Ramos (cell line): ENCODE measurements around the gene PTH1R.

Source experiments
- in situ Hi-C: fragments of 300-500 bp; cut with MboI; formaldehyde crosslinking; loops from one replicate; pipeline ENCODE4 v1.14.3; 2022; ENCODE audit warnings: low sequenced_read_pairs; ENCODE audit not compliant: unreplicated experiment

Gene PTH1R

DNA sequence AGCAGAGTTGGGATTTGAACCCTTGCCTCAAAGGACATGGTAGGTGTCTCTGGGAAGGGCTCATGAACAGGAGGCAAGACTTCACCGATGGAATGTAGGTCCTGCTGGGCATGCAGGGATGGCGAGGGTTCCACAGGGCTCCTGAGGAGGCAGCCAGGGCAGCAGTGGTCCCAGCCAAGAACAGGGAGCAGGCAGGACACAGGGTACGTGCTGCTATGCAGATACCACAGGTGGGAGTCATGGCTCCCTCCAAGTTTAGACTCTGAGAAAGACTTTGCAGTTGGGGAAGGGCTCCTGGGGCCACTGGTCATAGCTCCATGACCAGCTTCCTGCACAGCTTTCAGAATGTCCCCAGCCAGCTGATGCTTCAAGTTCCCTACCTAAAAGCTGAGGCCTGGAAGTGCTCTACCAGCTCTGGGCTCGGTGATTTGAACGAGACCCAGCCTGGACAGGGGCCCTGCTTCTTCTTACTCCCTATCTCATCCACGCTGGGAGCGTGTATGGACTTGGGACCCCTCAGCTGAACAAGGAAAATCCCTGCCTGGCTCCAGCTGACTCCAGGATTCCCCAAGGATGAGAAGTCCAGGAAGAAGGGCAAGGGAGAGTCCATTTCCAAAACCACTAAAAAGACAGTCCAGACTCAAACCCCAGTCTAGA is 15.0 kb upstream of the PTH1R start:
- in situ Hi-C loops: loop anchor here (10.0 kb wide), 1 partner anchor 512 kb away; no protein-coding TSS in a partner anchor

DNA sequence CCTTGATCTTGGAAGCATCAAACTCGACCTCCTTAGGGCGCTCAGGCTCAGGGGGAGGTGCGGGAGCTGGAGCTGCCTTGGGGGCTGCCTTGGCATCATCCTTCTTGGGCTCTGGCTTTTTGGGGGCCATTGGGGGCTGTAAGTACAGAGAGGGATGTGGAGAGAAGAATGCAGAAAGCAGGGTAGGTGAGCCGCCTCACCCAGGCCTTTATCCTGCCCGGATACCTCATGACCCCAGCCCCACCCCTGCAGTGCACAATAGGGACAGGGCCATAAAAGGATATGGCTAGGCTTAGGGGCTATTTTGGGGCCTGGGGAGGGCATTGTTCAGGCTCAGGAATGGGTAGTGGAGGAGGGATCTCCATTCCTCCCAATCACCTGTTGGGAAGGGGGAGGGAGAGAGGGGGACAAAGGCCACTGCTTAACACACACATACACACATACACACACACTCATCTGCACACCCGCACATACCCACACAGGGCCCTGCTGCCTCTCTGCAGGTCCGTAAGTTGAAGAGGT is 14.2 kb upstream of the PTH1R start, which contains the start of gene MYL3:
Gene MYL3 (minus strand): TSS at position 184 of the 522 bp plus-strand sequence. CDS start 54 bp downstream, at position 130.
- in situ Hi-C loops: loop anchor here (10.0 kb wide), 1 partner anchor 511 kb away; no protein-coding TSS in a partner anchor

DNA sequence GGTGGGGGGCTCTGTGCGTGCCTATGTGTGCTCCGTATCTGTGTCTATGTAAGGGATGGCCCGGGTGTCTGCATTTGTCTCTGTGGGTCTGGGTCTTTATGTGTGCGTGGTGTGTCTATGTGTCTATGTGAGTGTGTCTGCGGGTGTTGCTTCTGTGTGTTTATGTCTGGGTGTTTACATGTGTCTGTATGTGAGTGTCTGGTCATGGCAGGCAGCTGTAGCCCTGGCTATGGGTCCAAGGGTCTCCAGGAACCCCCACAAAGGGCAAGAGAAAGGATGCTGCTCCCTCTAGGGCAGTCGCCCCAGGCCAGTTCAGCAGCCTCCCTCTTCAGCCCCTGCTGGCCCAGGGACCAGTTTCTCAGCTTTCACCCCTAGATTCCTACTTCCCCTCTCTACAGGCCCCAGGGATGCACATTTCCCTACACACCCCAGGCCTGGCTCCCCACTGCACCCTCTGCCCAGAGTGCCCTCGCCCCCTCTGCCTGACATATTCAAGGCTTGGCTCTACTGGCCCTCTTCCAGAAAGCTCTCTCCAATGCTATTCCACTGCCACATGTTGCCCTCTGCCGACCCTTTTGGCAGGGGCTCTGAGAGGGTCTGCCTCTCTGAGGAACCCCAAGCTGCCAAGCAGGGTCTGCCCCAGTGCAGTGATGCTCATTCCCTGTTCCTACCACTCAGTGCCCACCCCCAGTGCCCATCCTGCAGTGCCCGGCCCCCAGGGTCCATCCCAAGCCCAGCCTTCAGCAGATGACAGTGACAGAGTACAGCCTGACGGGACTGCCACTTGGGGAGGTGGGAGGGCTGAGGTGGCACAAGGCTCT is 13.2 kb upstream of the PTH1R start:
- in situ Hi-C loops: loop anchor here (10.0 kb wide), 1 partner anchor 511 kb away; no protein-coding TSS in a partner anchor

DNA sequence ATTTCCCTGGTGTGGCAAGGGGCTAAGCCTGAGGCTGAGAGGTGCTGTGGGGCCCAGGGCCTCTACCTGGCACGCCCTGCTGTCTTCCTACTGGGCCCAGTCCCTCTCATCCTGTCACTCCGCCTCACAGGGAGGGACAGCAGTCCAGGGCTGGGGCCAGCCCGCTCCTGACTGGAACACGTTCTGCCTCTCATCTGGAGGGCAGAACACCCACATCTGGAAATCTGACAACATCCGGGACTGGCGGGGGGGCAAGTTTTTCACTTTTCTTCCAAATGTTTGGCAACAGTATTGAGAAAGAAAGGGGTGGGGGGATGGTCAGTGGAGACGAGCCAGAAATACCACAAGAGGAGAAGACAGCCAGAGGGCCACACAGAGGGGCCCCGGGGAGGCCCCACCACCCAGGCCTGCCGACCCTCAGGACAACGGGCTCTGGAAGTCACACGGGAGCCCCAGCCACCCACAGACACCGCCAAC is 12.5 kb upstream of the PTH1R start:
- in situ Hi-C loops: loop anchor here (10.0 kb wide), 1 partner anchor 510 kb away; no protein-coding TSS in a partner anchor

DNA sequence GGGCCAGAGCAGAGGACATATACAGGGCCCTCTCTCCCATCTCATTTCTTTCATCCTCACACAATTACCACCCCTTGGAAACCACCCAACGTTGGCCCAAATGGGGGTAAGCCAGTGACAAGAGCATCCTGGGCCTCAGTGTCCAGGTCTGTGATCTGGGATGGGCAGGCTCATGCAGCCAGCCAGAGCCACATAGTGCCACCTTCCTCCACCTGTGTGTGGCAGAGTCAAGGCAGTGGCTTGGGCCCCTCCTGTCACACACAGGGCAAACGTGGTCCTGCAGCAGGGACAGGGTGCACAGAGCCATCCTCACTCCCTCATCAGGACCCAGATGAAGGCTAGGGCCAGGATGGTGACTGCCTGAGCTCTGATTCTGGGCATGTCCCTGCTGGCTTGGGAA is 12.0 kb upstream of the PTH1R start:
- in situ Hi-C loops: loop anchor here (10.0 kb wide), 1 partner anchor 509 kb away; no protein-coding TSS in a partner anchor

DNA sequence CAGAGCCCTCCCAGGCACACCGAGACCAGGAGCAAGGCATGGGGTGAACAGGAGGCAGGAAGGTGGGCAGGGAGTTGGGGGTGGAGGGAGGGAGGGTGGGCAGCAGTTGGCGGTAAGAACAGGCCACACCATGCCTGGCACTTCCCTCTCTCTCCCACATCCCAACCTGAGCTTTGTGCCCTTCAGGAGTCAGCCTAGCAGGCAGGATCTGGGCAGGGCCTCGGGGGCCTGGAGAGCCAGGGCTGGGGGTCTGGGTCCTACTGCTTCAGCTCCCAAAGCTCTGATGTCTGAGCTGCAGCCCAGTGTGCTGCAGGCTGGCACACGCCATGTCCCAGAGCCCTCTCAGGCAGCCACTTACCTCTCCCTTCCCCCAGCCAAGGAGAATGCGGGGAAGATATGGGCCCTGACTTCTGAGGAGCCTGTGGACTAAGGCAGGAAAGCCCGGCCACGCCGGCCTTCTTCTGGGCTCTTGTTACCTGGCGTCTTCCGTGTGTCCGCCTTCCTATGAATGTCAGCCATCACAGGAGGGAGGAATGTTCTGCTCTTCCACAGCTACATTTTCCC is 11.4 kb upstream of the PTH1R start:
- in situ Hi-C loops: loop anchor here (10.0 kb wide), 1 partner anchor 509 kb away; no protein-coding TSS in a partner anchor

DNA sequence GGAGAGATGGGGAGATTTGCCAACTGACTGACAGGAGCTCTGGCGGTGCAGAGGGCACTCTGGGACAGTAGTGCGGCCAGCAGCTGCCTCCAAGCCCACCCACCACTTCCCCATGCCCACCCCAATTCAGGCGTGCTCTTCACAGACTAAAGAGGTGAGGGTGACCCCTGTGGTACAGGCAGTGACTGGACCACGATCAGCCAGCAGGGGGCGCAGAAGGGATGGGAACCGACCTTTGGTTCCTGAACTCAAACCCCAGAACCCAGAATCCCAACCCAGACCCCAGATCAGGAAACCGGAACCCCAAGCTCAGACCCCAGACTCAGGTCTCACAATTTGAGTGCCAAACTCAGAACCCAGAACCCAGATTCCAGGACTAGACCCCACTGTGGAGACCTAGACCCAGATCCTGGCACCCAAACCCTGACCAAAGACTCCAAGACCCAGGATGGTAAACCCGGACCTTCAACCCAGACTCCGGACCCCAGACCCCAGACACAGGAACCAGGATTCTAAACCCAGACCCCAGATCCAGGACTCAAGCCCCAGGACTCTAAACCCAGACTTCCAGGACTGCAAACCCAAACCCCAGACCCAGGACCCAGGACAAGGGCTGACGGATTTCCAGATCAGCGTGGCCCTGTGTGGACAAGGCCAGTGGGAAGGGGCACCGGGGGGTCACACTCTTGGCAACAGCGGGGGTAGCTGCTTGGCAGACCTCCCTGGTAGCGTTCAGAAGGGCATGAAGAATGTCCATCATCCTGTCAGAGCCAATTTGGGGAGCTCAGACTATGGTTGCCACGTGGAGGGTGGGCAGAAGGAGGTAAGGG is 10.6 kb upstream of the PTH1R start:
- in situ Hi-C loops: loop anchor here (10.0 kb wide), 1 partner anchor 508 kb away; no protein-coding TSS in a partner anchor

DNA sequence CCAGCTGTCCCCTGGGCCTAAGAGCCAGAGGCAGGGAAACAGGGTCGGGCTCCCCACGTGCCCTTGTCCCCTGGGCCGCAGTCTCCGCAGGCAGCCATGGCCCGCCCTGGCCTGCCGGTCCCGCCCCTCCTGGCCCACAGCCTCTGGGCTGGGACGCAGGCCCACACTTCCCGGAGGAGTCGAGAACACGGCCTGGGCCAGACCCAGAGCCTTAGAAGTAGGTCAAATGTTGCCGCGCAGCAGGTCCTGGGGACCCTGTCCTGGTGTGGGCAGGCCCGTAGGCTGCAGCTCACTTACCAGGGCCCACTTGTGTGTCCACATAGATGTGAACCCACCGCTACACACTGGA is 10.0 kb upstream of the PTH1R start:
- in situ Hi-C loops: loop anchor here (10.0 kb wide), 1 partner anchor 507 kb away; no protein-coding TSS in a partner anchor

DNA sequence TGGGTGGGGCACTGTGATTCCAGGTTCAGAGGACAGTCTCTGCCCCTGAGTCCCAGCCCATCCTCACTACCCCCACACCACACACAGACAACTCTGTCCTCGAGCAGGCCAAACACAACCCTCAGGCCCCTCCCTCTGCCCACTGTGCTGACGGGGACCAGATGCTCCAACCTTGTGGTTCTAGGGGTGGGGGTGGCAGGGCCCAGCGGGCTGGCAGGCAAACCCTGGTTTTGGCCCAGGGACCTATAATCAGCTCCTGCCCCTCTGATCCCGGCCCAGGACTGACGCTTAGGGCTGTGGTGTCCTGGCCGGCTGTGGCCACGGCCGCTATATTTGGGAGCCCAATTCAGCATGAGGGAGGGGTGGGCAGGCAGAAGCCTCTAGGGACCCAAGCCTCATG is 9.2 kb upstream of the PTH1R start:
- in situ Hi-C loops: loop anchor here (10.0 kb wide), 1 partner anchor 507 kb away; no protein-coding TSS in a partner anchor

DNA sequence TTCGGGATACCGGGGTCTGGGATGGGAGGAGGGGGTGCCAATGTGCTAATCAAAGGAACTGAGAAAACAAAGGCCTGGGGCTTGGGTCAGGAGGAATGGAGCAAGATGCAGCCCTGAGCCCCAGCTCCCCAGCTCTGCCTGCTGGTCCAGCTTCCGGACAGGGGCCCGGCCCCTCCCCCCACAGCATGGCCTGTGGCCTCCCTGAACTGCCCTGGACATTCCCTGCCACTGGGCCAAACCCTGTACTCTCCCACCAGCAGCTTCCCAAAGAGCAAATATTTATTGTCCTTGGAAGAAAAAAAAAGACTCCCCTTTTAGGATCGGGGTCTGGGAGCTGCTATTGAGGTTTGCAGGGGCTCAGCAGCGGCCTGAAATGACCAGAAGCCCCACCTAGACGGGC is 8.6 kb upstream of the PTH1R start:
- in situ Hi-C loops: loop anchor here (10.0 kb wide), 1 partner anchor 506 kb away; no protein-coding TSS in a partner anchor

DNA sequence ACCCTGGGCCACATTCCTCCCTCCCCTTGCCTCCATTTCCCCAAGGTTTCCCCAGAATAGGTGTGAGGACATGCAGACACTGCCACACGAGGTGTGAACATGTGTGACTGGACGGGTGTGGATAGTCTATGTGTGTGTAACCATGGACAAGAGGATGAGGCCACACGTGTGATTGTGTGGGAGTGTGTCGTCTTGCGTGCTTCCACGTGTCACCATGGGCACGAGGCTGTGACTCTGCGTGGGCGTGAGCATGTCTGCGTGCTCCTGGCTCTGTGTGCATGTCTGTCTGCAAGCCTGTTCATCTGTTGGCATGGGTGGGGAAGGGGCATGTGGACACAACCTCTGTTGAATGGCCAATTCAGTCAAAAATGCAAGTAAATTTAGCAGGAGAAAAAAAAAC is 8.1 kb upstream of the PTH1R start:
- in situ Hi-C loops: loop anchor here (10.0 kb wide), 1 partner anchor 505 kb away; no protein-coding TSS in a partner anchor

DNA sequence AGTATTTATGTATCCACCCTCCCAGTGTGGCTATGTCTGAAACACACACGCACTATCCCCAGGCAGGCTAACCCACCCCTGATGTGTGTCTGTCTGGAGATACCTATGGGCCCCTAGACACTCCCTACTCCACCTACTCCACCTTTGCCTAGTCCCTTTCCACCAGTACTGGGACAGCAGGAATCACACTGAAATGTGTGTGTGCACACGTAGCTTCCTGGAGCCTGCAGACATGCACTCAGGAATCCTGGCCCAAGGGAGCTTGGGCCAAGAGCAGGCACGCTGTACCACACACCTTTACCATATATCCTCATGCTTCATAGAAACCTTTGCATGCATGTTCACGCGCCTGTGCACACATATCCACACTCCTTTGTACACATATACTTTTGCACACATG is 6.9 kb upstream of the PTH1R start:
- in situ Hi-C loops: no loop called here

DNA sequence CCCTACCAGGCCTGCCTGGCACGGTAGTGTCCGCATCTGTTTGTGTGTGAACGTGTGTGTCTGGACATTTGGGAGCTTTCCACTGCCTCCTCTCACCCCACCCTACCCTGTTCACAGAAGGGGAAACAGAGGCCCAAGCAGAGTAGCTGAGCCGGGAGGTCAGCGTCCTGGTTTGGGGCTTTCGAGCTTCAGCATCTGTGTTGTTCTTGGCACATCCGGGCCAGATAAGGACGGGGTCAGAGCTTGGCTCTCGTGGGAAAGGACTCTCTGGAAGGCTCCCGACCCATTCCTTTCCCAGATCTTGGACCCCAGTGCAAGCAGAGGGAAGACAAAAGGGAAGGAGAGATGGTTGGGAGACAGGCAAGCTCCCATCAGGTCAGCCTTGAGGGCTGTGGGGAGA is 6.3 kb upstream of the PTH1R start:
- in situ Hi-C loops: no loop called here

DNA sequence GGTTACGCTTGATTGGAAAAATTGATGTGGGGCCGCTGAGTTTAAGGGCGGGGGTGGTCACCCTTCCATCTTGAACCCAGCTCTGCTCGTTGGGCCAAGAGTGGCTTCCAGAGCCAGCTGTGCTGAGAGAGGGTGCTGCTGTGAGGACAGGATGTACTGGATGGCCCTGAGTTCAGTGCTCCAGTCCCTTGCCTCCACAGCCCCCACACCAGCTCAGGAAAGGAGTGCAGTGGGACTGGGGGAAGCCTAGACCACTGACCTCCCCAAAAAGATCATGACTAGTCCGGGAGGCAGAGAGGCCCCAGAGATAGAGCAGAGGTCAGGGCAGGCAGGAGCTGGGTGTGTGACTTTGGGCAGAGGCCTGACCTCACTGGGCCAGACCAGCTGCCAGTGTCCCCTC is 4.0 kb upstream of the PTH1R start:
- in situ Hi-C loops: no loop called here

DNA sequence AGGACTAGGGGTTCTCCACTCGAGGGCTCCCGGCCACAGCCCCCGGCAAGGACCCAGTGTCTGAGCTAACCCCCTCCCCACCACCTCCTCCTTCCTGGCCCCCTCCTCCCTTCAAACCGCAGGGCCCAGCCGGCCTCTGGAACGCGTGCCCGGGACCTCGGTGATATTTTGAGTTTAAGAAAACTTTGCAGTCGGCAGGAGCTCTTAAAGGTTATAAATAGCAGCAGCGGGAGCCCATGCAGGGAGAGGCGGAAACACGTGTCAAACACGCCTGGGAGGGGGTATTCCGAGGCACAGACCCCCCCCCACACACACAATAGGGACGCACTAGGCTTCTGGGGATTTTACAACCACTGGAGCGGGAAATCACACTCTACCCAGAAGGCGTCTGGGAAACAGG is 3.1 kb upstream of the PTH1R start:
- in situ Hi-C loops: no loop called here

DNA sequence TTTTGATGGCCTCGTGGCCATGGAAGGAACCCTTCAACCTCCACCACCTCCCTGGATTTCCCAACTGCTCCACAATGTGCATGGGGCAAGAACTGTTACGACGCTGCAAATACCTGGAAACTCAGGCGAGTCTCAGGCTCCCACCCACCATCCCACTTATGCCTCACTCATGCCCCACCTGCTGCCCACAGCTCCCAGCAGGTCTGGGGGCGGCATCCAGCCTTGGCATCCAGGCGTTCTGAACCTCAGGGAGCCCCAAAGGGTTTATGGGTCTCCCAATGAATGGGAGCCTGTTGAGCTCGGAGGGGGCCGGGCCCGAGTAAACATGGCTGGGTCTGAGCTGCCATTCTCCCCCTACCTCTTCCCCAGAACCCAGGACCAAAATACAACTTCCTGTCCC is 2.0 kb upstream of the PTH1R start:
- in situ Hi-C loops: no loop called here

DNA sequence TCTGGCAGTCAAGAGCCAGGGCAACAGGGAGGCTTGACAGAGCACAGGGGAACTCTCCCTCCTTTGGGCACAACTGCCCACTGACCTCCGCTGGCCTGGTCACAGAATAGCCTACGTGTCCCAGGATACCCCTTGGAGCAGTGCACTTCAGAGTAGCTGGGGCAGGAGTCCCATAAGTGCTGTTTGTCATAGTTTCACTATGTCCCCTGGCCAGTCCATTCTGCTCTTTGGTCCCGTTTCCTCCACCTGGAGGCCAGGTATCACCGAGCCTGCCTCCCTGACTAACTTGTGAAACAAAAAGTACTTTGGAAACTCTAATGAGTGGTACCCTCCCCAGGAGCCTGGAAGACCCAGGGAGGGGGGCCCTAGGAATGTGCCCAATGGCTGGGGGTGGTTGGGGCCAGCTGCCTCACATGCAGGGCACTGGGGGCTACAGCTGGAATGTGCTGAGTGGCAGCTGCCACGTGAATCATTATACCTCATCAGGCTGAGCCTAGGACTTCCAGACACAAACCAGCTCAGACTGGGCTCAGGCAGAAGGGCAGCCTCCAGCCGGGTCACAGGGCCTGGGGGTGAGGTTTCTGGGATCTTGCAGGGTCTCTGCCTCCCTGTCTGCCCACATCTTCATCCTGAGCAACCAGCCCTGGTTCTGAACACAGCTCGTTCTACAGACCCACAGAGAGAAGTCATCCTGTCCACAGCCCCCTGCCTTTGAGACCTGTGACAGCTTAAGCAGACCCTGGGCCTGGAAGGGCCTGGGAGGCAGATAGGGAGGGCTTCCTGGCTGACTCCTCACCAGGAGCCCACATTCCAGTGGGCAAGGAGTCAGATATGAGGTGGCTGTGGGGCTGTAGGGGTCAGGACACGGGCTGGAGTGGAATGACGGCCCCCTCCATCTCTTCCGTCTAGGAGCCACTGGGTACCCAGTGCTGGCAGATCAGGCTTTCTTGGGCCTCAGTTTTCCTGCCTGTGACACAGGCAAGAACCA is 914 bp upstream of the PTH1R start:
- in situ Hi-C loops: no loop called here

DNA sequence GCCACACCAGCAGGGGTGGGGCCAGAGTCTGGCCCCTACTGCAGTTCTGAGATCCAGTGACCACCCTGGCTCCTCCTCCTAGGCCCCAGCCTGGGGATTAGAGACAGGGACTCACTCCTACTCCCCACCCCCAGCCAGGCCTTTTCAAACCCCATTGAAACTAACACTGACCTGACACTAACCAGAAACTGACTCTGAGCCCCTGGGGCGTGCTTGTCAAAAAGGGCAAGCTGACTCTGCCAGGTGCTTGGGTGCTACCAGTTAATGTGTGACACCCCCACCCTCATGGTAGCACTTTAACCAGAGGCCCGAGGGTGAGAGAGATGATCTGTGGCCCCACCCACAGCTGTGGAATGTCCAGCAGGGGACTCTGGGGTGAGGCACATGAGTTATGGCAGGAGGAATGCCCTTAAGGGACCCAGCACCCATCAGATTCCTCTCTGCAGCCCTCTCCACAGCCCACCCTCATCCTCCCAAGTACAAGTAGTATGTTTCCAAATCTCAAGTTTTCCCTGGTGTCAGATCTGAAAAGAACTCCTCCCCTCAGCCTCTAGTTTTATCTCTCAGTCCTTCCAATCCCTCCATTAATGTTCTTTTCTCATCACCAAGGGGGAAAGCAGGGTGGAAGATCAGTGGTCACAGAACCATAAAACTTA is 1.4 kb downstream of the PTH1R start:
- in situ Hi-C loops: no loop called here
